Measurements from ENCODE around the gene DPAGT1.
"Not testable (repeated sequence)": the region's sequence is repeated elsewhere in the genome, so short reads cannot be mapped to it uniquely, and the experiment has no call there.

DPAGT1 gene

DNA sequence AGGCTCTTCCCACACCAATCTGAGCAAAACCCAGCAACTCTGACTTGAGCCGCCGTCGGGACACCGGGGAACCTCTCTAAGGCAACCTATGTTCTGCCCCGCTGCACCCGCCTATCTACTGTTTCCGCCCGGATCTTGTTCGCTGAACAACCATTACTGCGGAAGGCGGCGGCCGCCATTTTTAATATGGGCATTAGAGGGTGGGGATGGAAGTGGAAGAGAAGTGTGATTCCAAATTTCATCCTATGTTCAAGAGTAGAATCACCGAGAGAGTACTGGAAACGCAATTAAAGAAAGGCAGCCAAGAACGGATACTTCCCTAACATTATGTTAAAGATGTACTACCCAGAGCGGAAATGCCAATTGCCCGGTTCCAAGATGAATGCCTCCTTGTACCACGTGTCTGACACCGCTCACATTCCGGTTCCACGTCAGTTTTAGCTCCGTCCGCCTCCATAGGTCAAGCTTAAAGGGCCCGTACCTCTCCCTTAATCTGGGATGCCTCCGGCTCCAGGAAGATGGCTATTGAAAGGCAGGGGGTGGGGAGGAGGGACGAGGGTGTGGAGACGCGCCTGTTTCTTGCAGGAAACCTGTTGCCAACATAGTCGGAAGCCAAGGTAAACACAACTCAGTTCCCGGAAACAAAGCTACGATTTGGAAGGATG, at the start of gene DPAGT1:
Gene DPAGT1, minus strand, starts transcription at position 95 of the 665 bp plus-strand sequence. CDS start 198 bp downstream, outside the sequence.
- Histone ChIP-seq H3K27ac (peak within 1 kb of the TSS; percentile 94), H3K9ac (peak within 1 kb of the TSS; percentile 84), H3K4me3 (peak within 1 kb of the TSS; percentile 88), H3K4me1 (peaks cover 63% of the 10 kb centered on the region), H3K9me3 (no peaks in the 10 kb centered on the region), H3K27me3 (no peaks in the 10 kb centered on the region), H3K36me3 (peaks cover 24% of the 10 kb centered on the region), H4K20me1 (no peaks in the 10 kb centered on the region), H3K4me2 (peak within 1 kb of the TSS; percentile 91)
- no peak for TF ChIP-seq Cebpa-rat (IDR thresholded peaks at IDR 0.05)

DNA sequence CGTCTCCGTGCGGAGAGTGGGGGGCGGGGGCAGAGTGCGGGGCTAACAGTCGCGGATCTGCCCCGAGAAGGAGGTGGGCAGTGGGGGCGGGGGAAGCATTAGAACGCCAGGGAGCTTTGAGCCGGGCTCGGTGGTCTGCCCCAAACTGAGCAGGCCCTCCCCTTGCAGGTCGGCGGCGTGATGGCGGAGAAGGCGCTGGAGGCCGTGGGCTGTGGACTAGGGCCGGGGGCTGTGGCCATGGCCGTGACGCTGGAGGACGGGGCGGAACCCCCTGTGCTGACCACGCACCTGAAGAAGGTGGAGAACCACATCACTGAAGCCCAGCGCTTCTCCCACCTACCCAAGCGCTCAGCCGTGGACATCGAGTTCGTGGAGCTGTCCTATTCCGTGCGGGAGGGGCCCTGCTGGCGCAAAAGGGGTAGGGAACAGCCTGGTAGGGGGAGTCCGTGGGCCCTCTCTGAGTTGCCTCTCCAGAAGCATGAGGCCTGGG, 48.2 kb upstream of the DPAGT1 start:
- H3K27me3 ChIP-seq, result peaks cover 50% of the 10 kb centered on the region
- H3K9ac ChIP-seq, result peak overlapping the region; percentile 56
- no peak for TF ChIP-seq Cebpa-rat (IDR thresholded peaks at IDR 0.05)
- peaks cover 24% of the 10 kb centered on the region for H4K20me1 ChIP-seq
- no peaks in the 10 kb centered on the region for H3K9me3 ChIP-seq
- no peak overlapping the region for H3K27ac ChIP-seq
- H3K4me2 ChIP-seq, result peak overlapping the region; percentile 100
- no peaks in the 10 kb centered on the region for H3K36me3 ChIP-seq
- peaks cover 29% of the 10 kb centered on the region for H3K4me1 ChIP-seq
- H3K4me3 ChIP-seq, result peak overlapping the region; percentile 71

DNA sequence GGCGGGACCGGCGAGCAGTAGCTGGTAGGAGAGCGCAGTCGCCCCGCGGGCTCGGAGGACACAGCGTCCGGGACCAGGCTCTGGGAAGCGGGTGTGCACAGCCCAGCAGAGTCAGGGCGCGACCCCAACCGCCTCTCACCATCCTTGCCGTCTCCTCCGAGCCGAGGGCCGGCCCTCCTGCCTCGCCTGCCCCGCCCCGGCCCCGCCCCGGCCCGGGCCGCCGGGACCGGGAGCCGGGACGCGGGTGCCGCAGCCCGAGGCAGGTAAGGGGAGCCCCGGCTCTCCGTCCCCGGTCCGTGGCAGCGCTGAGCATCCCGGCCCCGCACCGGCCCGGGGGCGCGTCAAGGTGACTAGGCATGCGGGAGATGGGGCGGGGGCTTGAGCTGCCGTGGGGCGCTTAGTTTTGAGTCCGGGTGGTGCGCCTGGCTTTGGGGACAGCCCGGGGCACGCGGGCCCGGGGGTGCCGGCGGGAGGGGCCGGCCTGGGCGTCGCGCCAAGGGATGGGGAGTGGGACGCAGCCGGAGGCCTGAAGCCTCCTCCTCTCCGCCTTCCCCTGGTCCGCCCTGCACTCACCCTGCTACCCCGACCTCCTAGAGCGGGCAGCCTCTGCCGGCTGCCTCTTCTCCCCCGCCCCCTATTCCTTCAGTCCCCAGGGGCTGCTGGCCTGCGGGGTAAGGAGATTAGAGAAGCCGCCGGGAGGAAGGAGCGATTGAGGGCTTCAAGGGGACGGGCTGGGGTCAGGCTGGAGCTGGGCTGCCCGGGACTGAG, 47.5 kb upstream of the DPAGT1 start, which contains the start of gene ABCG4:
Gene ABCG4, plus strand, starts transcription at position 35 of the 768 bp plus-strand sequence. CDS start 914 bp downstream, outside the sequence.
- Histone ChIP-seq H4K20me1 (peaks cover 24% of the 10 kb centered on the region), H3K9me3 (no peaks in the 10 kb centered on the region), H3K4me1 (peaks cover 29% of the 10 kb centered on the region), H3K4me3 (peak within 1 kb of the TSS; percentile 71), H3K27ac (no peak within 1 kb of the TSS), H3K9ac (peak within 1 kb of the TSS; percentile 56), H3K36me3 (no peaks in the 10 kb centered on the region), H3K27me3 (peaks cover 50% of the 10 kb centered on the region), H3K4me2 (peak within 1 kb of the TSS; percentile 100)
- no peak for TF ChIP-seq Cebpa-rat (IDR thresholded peaks at IDR 0.05)

DNA sequence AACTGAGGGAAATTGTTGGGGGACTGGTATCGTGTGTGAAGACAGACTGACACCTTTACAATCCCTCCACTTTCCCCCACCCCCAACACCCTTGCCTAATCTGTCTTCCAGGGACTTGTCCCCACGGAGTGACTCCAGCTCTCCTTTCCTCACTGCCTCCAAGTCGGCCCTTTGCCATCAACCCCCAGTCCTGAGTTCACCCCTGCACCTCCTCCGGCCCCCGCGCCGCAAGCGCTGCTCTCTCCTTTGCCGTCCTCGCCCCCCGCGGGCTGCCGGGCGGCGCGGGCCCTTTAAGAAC, 47.0 kb upstream of the DPAGT1 start:
- H3K36me3 ChIP-seq, result no peaks in the 10 kb centered on the region
- peaks cover 50% of the 10 kb centered on the region for H3K27me3 ChIP-seq
- peak overlapping the region; percentile 71 for H3K4me3 ChIP-seq
- H3K4me1 ChIP-seq, result peaks cover 29% of the 10 kb centered on the region
- H4K20me1 ChIP-seq, result peaks cover 24% of the 10 kb centered on the region
- no peak for TF ChIP-seq Cebpa-rat (IDR thresholded peaks at IDR 0.05)
- H3K9me3 ChIP-seq, result no peaks in the 10 kb centered on the region
- H3K9ac ChIP-seq, result peak overlapping the region; percentile 56
- H3K27ac ChIP-seq, result no peak overlapping the region
- peak overlapping the region; percentile 100 for H3K4me2 ChIP-seq

DNA sequence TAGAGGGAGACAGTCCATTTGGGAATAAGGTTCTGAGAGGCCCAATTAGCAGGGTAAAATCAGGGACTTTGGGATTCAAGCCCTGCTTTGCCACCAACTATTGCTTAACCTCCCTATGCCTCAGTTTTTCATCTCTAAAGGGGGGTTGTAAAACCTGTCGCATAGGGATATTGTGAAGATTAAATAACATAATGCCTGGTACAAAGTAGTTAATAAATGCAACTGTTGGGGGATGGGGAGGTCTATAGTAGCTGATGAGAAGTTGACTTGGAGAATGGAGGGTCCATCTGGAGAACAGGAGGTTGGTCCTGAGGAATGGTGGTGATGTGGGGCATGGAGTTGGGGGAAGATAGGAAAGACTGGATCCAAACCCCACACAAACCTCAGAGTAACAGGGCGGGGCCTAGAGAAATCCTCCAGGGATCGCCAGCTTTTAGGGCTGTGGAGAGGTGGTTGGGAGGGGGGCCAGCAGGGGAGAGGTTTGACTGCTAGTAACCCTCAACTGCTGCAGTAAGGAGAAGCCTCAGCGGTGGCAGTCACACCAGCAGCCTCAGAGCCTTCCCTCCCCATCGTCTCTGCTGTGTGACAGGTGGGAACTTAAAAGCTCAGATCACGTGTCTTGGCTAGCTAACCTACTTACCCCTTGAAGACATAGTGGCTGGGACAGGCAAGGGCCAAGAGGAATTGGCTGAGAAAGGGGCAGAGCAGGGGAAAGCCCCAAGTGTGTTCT, 46.1 kb upstream of the DPAGT1 start:
- Histone ChIP-seq H3K27ac (no peak overlapping the region), H3K4me1 (peaks cover 29% of the 10 kb centered on the region), H3K4me3 (no peak overlapping the region), H3K9ac (no peak overlapping the region), H3K9me3 (no peaks in the 10 kb centered on the region), H3K4me2 (peak overlapping the region; percentile 100), H4K20me1 (peaks cover 24% of the 10 kb centered on the region), H3K27me3 (peaks cover 50% of the 10 kb centered on the region), H3K36me3 (no peaks in the 10 kb centered on the region)
- TF ChIP-seq Cebpa-rat (IDR thresholded peaks at IDR 0.05), result no peak

DNA sequence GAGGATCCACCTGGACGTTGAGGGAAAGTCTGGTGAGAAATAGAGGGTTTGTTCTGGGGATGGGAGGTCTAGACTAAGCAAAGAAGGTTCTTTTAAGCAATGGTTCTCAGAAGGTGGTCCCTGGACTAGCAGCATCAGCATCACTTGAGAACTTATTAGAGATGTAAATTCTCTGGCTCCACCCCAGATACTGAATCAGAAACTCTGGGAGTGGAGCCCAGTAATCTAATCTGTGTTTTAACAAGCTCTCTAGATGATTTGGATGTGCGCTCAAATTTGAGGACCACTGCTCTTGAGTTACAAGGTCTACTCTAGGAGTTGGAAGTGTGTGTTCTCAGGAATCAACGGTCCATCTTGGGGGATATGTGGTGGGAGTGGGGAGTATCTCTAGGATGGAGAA, 43.9 kb upstream of the DPAGT1 start:
- Histone ChIP-seq H4K20me1 (peaks cover 19% of the 10 kb centered on the region), H3K4me1 (peaks cover 29% of the 10 kb centered on the region), H3K36me3 (no peaks in the 10 kb centered on the region), H3K27me3 (peaks cover 37% of the 10 kb centered on the region), H3K9me3 (no peaks in the 10 kb centered on the region), H3K9ac (no peak overlapping the region), H3K4me2 (no peak overlapping the region), H3K4me3 (no peak overlapping the region), H3K27ac (no peak overlapping the region)
- TF ChIP-seq Cebpa-rat (IDR thresholded peaks at IDR 0.05), result no peak

DNA sequence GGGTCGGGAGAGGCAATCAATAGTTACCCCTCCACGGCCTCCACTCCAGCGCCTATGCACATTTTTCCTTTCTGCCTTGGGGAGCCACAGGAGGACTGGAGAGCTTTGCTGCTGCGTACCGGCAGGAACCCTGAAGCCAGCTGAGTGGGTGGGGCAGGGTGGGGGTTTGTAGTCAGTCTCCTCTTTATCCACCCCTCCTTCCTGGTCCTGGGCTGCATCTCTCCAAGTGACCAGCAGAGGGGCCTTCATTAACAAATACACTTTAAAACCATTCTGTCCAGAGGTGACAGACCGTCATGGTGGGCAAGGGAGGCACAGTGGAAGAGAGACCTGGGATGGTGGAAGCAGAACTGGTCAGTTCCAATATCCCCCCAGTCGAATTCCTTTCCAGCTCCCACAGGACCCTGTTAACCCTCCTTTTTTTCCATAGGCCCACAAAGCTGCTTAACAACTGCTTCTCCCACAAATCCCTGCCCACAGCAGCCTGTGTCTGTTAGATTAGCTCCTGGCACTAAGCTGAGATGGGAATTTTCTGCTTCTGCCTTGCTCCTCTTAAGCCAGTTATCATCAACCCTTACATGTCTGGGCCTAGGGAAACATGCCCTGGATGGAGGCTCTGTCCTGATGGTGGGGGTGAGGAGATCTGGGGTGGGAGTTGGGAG, 43.3 kb upstream of the DPAGT1 start:
- Histone ChIP-seq H3K9ac (no peak overlapping the region), H4K20me1 (peaks cover 15% of the 10 kb centered on the region), H3K4me3 (no peak overlapping the region), H3K36me3 (no peaks in the 10 kb centered on the region), H3K27ac (no peak overlapping the region), H3K4me2 (no peak overlapping the region), H3K9me3 (no peaks in the 10 kb centered on the region), H3K4me1 (peaks cover 24% of the 10 kb centered on the region), H3K27me3 (peaks cover 31% of the 10 kb centered on the region)
- TF ChIP-seq Cebpa-rat (IDR thresholded peaks at IDR 0.05), result no peak

DNA sequence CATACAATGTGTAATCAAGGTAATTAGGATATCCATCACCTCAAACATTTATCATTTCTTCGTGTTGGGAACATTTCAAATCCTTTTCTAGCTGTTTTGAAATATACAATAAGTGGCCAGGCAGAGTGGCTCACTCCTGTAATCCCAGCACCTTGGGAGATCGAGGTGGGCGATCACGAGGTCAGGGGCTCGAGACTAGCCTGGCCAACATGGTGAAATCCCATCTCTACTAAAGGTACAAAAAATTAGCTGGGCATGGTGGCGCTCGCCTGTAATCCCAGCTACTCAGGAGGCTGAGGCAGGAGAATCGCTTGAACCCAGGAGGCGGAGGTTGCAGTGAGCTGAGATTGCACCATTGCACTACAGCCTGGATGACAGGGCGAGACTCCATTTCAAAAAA, 37.6 kb upstream of the DPAGT1 start:
- not testable (repeated sequence) for H3K27me3 ChIP-seq, H3K9me3 ChIP-seq, H3K4me3 ChIP-seq

DNA sequence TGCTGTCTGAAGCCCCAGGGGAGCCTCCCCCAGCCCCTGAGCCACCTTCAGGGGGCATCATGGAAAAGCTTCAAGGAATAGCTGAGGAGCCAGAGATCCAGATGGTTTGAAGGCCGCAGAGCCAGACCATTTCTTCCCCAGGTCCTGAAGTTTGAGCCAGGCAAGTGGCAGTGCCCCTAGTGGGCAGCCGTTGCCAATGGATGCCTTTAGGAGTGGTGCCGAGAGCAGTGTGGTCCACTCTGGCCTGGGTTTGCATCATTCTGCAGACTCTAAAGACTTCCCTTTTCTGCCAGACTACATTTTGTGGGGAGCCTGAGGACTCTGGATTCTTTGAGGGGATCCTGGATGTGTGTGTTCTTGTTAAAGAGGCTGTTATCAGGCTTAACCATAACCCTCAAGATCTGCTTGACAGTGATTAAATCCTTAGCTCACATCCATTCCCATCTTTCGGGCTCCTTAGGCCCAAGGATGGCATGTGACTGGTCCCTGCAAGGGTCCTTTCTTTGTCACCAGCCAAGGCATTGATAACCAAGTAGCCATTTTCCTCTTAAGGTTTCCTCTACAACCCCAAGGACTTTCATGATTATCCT, 32.8 kb upstream of the DPAGT1 start:
- H3K9ac ChIP-seq, result no peak overlapping the region
- no peak for TF ChIP-seq Cebpa-rat (IDR thresholded peaks at IDR 0.05)
- no peaks in the 10 kb centered on the region for H4K20me1 ChIP-seq
- H3K4me1 ChIP-seq, result no peaks in the 10 kb centered on the region
- H3K36me3 ChIP-seq, result peaks cover 61% of the 10 kb centered on the region
- H3K27me3 ChIP-seq, result no peaks in the 10 kb centered on the region
- no peaks in the 10 kb centered on the region for H3K9me3 ChIP-seq
- no peak overlapping the region for H3K27ac ChIP-seq
- H3K4me2 ChIP-seq, result no peak overlapping the region
- H3K4me3 ChIP-seq, result no peak overlapping the region

More for the DNA sequence above, 37.6 kb upstream of the DPAGT1 start:
- peaks cover 13% of the 10 kb centered on the region for H3K36me3 ChIP-seq
- H3K9ac ChIP-seq, H3K4me2 ChIP-seq, H3K4me1 ChIP-seq, H3K27ac ChIP-seq, H4K20me1 ChIP-seq: not testable (repeated sequence)

Measured in BLaER1 (cell line).